Measurements from ENCODE around the gene CDK14.

DNA sequence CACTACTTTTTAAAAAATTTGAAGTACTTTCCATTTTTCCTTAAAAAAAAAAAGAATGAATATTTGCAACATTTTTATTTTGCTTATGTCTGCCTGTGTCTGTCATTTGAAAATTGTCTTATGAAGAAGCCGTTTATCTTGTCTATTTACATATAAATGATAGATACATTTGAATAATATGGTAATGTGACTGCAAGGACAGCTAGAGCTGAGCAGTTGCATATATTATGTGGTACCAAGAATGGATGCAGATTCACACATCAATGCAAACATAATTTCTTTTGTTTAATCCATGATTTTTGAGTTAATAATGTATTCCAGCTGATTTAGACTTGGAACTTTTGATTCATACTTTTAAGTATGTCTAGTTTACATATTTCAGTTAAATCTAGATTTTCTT lies 268.0 kb downstream of the CDK14 start:
- TF ChIP-seq CTCF (conservative IDR thresholded peaks at IDR 0.05 in 1 of 2, IDR thresholded peaks at IDR 0.05 in 1 of 2; ENCODE audit: low read depth in 1 of 2, low read length in 2 of 2) (no peak), EZH2 (IDR thresholded peaks at IDR 0.05; ENCODE audit: low read length, missing control alignments) (no peak)

All from fibroblast of lung (primary cell).